T-helper 17 cell (primary cell): ENCODE results near the gene PPIP5K2. TPM values are rescaled to one million over a fixed set of nuclear protein-coding genes. Genes with fewer than 3 reads are reported as not detected.
"Not testable (repeated sequence)": the region's sequence is repeated elsewhere in the genome, so short reads cannot be mapped to it uniquely, and the experiment has no call there.

Source experiments
- ATAC-seq: fragments of 150-1000 bp; cut with Tn5 transposase; 2 replicates; pipeline ENCODE4 v1.10.0; 2021; ENCODE audit warnings: mild to moderate bottlenecking, moderate library complexity
- DNase-seq, 3 donors: peaks; one replicate each; pipeline versions ENCODE4 v3.0.0 to v3.0.0-alpha.2; 2020 to 2021
- H3K9me3 ChIP-seq: one replicate; pipeline ENCODE4 v1.7.0; 2013; ENCODE audit warnings: low read length, mild to moderate bottlenecking; ENCODE audit not compliant: control insufficient read depth, poor library complexity, severe bottlenecking
- H3K27ac Mint-ChIP-seq: one replicate; pipeline ENCODE4 v1.8.0; 2022; ENCODE audit warnings: mild to moderate bottlenecking, moderate library complexity, mixed read lengths
- H3K27me3 Mint-ChIP-seq: one replicate; pipeline ENCODE4 v1.8.0; 2022; ENCODE audit warnings: mixed read lengths
- H3K36me3 Mint-ChIP-seq: one replicate; pipeline ENCODE4 v1.8.0; 2022; ENCODE audit warnings: low read depth, mixed read lengths
- H3K4me1 Mint-ChIP-seq: one replicate; pipeline ENCODE4 v1.8.0; 2022; ENCODE audit warnings: mild to moderate bottlenecking, mixed read lengths
- H3K4me3 Mint-ChIP-seq: one replicate; pipeline ENCODE4 v1.8.0; 2022; ENCODE audit warnings: mild to moderate bottlenecking, moderate library complexity, mixed read lengths
- total RNA-seq, 4 donors: library from RNA in 2 of 4; stranded (reverse) in 2 of 4; gene quantifications; one replicate each; pipeline ENCODE4 v1.2.3 and lab custom pipeline; 2022 to 2026

PPIP5K2 gene
- total RNA-seq, 2 donors from 2014 or later = 45.2 to 48.7 TPM

DNA sequence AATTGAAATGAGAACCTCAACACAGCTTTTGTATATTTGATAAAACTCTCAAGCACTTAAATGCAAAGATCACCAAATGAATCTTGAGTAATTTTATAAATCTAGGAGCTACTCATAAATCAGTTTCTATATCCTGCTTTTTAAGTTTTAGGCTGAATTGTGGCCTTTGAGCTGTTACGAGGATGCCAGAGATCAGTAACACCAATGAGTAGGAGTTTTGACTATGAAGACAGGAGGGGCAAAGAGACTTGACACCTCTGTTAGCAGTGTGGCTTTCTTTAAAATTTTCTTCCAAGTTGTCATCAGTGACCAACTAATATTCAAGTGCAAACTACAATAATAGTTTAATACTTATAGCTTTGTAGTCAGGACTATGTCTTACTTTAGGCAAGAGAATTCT, 12.6 kb downstream of the PPIP5K2 start:
- DNase-seq (no peak), ATAC-seq (no peak)
- Mint-ChIP-seq H3K4me1 (peaks cover 23% of the 10 kb centered on the region), H3K27me3 (no peaks in the 10 kb centered on the region), H3K36me3 (peaks cover 6% of the 10 kb centered on the region), H3K4me3 (no peak overlapping the region), H3K27ac (no peak overlapping the region)
- H3K9me3 ChIP-seq = no peaks in the 10 kb centered on the region

- Mint-ChIP-seq H3K36me3 (peaks cover 6% of the 10 kb centered on the region), H3K4me1 (peaks cover 23% of the 10 kb centered on the region), H3K27me3 (no peaks in the 10 kb centered on the region), H3K27ac (no peak overlapping the region), H3K4me3 (no peak overlapping the region)
- no peaks in the 10 kb centered on the region for H3K9me3 ChIP-seq
- DNase-seq = no peak
- no peak for ATAC-seq
Observed at GRCh38 chr5:103133231-103133630, 13.1 kb downstream of the PPIP5K2 start.

- ATAC-seq (no peak), DNase-seq (no peak)
- peak overlapping the region; percentile 37 for H3K27ac Mint-ChIP-seq
- H3K4me3 Mint-ChIP-seq = no peak overlapping the region
- H3K27me3 Mint-ChIP-seq = no peaks in the 10 kb centered on the region
- no peaks in the 10 kb centered on the region for H3K9me3 ChIP-seq
- H3K4me1 Mint-ChIP-seq = peaks cover 23% of the 10 kb centered on the region
- H3K36me3 Mint-ChIP-seq = peaks cover 10% of the 10 kb centered on the region
Observed at GRCh38 chr5:103135461-103135860, 15.4 kb downstream of the PPIP5K2 start.

- no peak for ATAC-seq
- H3K36me3 Mint-ChIP-seq = peaks cover 4% of the 10 kb centered on the region
- no peak for DNase-seq
- no peaks in the 10 kb centered on the region for H3K9me3 ChIP-seq
- H3K27me3 Mint-ChIP-seq = no peaks in the 10 kb centered on the region
- H3K4me3 Mint-ChIP-seq = no peak overlapping the region
- peaks cover 8% of the 10 kb centered on the region for H3K4me1 Mint-ChIP-seq
- H3K27ac Mint-ChIP-seq = no peak overlapping the region
Observed at GRCh38 chr5:103138202-103138690, 18.1 kb downstream of the PPIP5K2 start.

GRCh38 chr5:103139264-103139865, 19.3 kb downstream of the PPIP5K2 start:
- H3K9me3 ChIP-seq = no peaks in the 10 kb centered on the region
- DNase-seq (peak; percentile 56 to 76 (median 62)), ATAC-seq (peak; percentile 98)
- H3K4me1 Mint-ChIP-seq = peaks cover 6% of the 10 kb centered on the region
- peaks cover 4% of the 10 kb centered on the region for H3K36me3 Mint-ChIP-seq
- H3K27ac Mint-ChIP-seq = no peak overlapping the region
- H3K27me3 Mint-ChIP-seq = no peaks in the 10 kb centered on the region
- H3K4me3 Mint-ChIP-seq = no peak overlapping the region

DNA sequence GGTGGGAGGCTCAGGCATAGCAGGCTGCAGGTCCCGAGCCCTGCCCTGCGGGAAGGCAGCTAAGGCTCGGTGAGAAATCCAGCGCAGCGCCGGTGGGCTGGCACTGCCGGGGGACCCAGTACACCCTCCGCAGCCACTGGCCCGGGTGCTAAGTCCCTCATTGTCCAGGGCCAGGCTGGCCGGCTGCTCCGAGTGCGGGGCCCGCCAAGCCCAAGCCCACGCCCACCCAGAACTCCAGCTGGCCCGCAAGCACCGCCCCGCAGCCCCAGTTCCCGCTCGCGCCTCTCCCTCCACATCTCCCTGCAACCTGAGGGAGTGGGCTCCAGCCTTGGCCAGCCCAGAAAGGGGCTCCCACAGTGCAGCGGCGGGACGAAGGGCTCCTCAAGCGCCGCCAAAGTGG, 22.0 kb downstream of the PPIP5K2 start:
- not testable (repeated sequence) for ATAC-seq, DNase-seq, H3K27ac Mint-ChIP-seq, H3K4me1 Mint-ChIP-seq, H3K27me3 Mint-ChIP-seq, H3K9me3 ChIP-seq, H3K36me3 Mint-ChIP-seq, H3K4me3 Mint-ChIP-seq

DNA sequence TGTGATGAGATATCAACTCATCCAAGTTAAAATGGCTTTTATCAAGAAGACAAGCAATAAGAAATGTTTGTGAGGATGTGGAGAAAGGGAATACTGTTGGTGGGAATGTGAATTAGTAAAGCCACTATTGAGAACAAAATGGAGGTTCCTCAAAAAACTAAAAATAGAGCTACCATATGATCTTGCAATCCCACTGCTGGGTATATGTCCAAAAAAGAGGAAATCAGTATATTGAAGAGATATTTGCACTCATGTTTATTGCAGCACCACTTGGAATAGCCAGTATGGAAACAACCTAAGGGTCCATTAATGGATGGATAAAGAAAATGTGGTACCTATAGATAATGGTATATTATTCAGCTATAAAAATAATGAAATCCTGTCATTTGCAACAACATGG, 25.1 kb downstream of the PPIP5K2 start:
- peaks cover 3% of the 10 kb centered on the region for H3K36me3 Mint-ChIP-seq
- H3K27me3 Mint-ChIP-seq = no peaks in the 10 kb centered on the region
- DNase-seq = no peak
- ATAC-seq = no peak
- H3K4me1 Mint-ChIP-seq = peaks cover 4% of the 10 kb centered on the region
- H3K4me3 Mint-ChIP-seq = no peak overlapping the region
- H3K9me3 ChIP-seq = no peaks in the 10 kb centered on the region
- H3K27ac Mint-ChIP-seq = no peak overlapping the region

DNA sequence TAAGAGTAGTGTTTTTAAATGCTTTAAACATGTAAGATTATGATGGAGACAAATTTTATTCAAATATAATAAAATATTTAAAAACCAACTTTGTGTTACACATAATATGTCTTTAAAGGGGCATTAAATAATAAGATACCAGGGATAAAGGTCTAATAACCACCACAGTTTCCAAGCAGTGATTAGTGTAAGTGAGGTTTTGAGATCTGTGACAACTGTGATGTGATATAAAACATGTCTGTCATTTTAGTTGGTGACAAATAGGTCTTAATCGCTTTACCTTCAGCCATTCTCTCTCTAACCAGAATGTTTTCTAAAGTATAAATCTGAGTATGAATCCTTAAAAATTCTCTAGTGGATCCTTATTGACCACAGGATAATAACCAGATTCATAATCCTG, 28.1 kb downstream of the PPIP5K2 start:
- H3K36me3 Mint-ChIP-seq = peaks cover 3% of the 10 kb centered on the region
- no peaks in the 10 kb centered on the region for H3K9me3 ChIP-seq
- no peak overlapping the region for H3K4me3 Mint-ChIP-seq
- H3K27me3 Mint-ChIP-seq = no peaks in the 10 kb centered on the region
- H3K4me1 Mint-ChIP-seq = peaks cover 4% of the 10 kb centered on the region
- ATAC-seq (no peak), DNase-seq (no peak)
- H3K27ac Mint-ChIP-seq = no peak overlapping the region

GRCh38 chr5:103151156-103151555, 31.1 kb downstream of the PPIP5K2 start:
- Mint-ChIP-seq H3K27ac (no peak overlapping the region), H3K27me3 (no peaks in the 10 kb centered on the region), H3K4me3 (no peak overlapping the region), H3K36me3 (peaks cover 3% of the 10 kb centered on the region), H3K4me1 (peaks cover 2% of the 10 kb centered on the region)
- H3K9me3 ChIP-seq = no peaks in the 10 kb centered on the region
- no peak for DNase-seq
- ATAC-seq = no peak

DNA sequence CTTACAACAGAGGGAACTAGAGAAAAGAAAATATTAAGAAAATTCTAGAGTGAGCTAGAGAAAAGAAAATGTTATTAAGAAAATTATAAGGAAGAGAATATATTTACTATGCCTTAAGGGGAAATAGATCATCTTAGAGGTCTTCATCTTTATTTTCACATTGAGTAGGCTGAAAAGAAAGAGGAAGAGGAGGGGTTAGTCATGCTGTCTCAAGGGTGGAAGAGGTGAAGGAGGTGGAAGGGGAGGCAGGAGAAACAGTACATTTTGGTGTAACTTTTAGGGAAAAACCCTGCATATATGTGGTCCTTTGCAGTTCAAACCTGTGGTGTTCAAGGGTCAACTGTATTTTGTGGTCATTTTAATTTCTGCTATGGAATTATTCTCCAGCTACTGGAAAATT, 46.6 kb downstream of the PPIP5K2 start:
- no peaks in the 10 kb centered on the region for H3K27me3 Mint-ChIP-seq
- no peaks in the 10 kb centered on the region for H3K4me1 Mint-ChIP-seq
- H3K36me3 Mint-ChIP-seq = no peaks in the 10 kb centered on the region
- H3K4me3 Mint-ChIP-seq = no peak overlapping the region
- H3K9me3 ChIP-seq = no peaks in the 10 kb centered on the region
- no peak for DNase-seq
- H3K27ac Mint-ChIP-seq = no peak overlapping the region
- ATAC-seq = no peak

GRCh38 chr5:103174147-103174546, 54.0 kb downstream of the PPIP5K2 start:
- no peaks in the 10 kb centered on the region for H3K27me3 Mint-ChIP-seq
- DNase-seq (no peak), ATAC-seq (no peak)
- H3K4me3 Mint-ChIP-seq = no peak overlapping the region
- peaks cover 8% of the 10 kb centered on the region for H3K36me3 Mint-ChIP-seq
- H3K4me1 Mint-ChIP-seq = peaks cover 5% of the 10 kb centered on the region
- no peaks in the 10 kb centered on the region for H3K9me3 ChIP-seq
- H3K27ac Mint-ChIP-seq = no peak overlapping the region

GRCh38 chr5:103177543-103177942, 57.4 kb downstream of the PPIP5K2 start:
- H3K4me3 Mint-ChIP-seq = no peak overlapping the region
- no peaks in the 10 kb centered on the region for H3K9me3 ChIP-seq
- ATAC-seq = no peak
- H3K4me1 Mint-ChIP-seq = peaks cover 5% of the 10 kb centered on the region
- no peak for DNase-seq
- H3K36me3 Mint-ChIP-seq = peaks cover 5% of the 10 kb centered on the region
- H3K27me3 Mint-ChIP-seq = no peaks in the 10 kb centered on the region
- no peak overlapping the region for H3K27ac Mint-ChIP-seq

GRCh38 chr5:103178167-103178566, 58.1 kb downstream of the PPIP5K2 start:
- H3K9me3 ChIP-seq = no peaks in the 10 kb centered on the region
- DNase-seq (no peak), ATAC-seq (no peak)
- H3K27me3 Mint-ChIP-seq = no peaks in the 10 kb centered on the region
- H3K36me3 Mint-ChIP-seq = peaks cover 5% of the 10 kb centered on the region
- no peak overlapping the region for H3K27ac Mint-ChIP-seq
- no peak overlapping the region for H3K4me3 Mint-ChIP-seq
- H3K4me1 Mint-ChIP-seq = peaks cover 5% of the 10 kb centered on the region

DNA sequence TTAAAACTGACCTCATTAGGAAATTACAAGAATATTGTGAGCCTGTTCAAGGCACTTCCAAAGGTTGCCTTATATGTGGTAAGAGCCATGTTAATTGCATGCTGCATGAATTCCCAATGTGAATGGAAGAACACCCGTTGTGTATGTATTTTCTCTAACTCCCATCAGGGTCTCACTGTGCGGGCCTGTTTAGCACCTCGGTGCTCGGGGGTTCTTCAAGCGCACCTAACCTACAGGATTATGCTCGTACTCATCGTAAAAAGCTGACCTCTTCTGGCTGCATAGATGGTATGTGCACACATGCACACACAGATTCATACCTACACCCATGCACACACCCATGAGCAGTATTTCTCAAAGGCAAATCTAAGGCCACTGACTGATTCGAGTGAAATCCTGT, 66.1 kb downstream of the PPIP5K2 start:
- Mint-ChIP-seq H3K4me1 (no peaks in the 10 kb centered on the region), H3K36me3 (peaks cover 5% of the 10 kb centered on the region), H3K27me3 (no peaks in the 10 kb centered on the region), H3K27ac (no peak overlapping the region), H3K4me3 (no peak overlapping the region)
- DNase-seq = no peak
- no peak for ATAC-seq
- no peaks in the 10 kb centered on the region for H3K9me3 ChIP-seq
